Large intestine (tissue), 3 donors: ENCODE results near the gene ZNF287. TPM values are rescaled to one million over a fixed set of nuclear protein-coding genes. Genes with fewer than 3 reads are reported as not detected.

Experiments used
- DNase-seq, 2 donors: peaks; one replicate each; pipeline versions ENCODE4 v3.0.0 to v3.0.0-alpha.2; 2013
- H3K27ac ChIP-seq: one replicate; pipeline ENCODE4 v1.5.1; 2013; ENCODE audit warnings: low read length
- H3K27me3 ChIP-seq: 2 replicates; pipeline ENCODE4 v1.6.1; 2013; ENCODE audit warnings: low read length; ENCODE audit not compliant: control insufficient read depth, insufficient read depth
- H3K36me3 ChIP-seq: 2 replicates; pipeline ENCODE4 v1.6.1; 2013; ENCODE audit warnings: low read length; ENCODE audit not compliant: control insufficient read depth, insufficient read depth
- H3K4me1 ChIP-seq: one replicate; pipeline ENCODE4 v1.6.1; 2013; ENCODE audit warnings: low read length; ENCODE audit not compliant: control insufficient read depth, insufficient read depth
- H3K4me3 ChIP-seq: one replicate; pipeline ENCODE4 v1.5.1; 2013; ENCODE audit warnings: low read length
- H3K9me3 ChIP-seq: one replicate; pipeline ENCODE4 v1.6.1; 2013; ENCODE audit warnings: mild to moderate bottlenecking, low read depth, low read length, moderate library complexity; ENCODE audit not compliant: control insufficient read depth
- WGBS: methylation state at CpG from one replicate; pipeline ENCODE4 v1.1.5; 2013; ENCODE audit warnings: low lambda C conversion rate; ENCODE audit not compliant: insufficient coverage; 5-methylcytosine and 5-hydroxymethylcytosine counted together
- polyA plus RNA-seq: library from polyadenylated mRNA; unstranded; fragments of 120-200 nt; gene quantifications from one replicate; pipeline ENCODE4 v1.2.1, GENCODE V29; 2013

Gene ZNF287
- polyA plus RNA-seq, 1 donor, result 3.7 TPM

- no peaks in the 10 kb centered on the region for H3K27me3 ChIP-seq
- no peaks in the 10 kb centered on the region for H3K36me3 ChIP-seq
- DNase-seq, result no peak
Observed at GRCh38 chr17:16517477-16517876, 51.5 kb downstream of the ZNF287 start.

GRCh38 chr17:16516594-16517051 is 52.4 kb downstream of the ZNF287 start:
- 20% methylated on average over 1 of the region's 16 CpGs for WGBS
- H3K27ac ChIP-seq, result no peak overlapping the region
- no peaks in the 10 kb centered on the region for H3K9me3 ChIP-seq
- H3K36me3 ChIP-seq, result no peaks in the 10 kb centered on the region
- peak; percentile 70 to 73 for DNase-seq
- H3K4me1 ChIP-seq, result peaks cover 19% of the 10 kb centered on the region
- H3K4me3 ChIP-seq, result no peak overlapping the region
- H3K27me3 ChIP-seq, result no peaks in the 10 kb centered on the region

More at GRCh38 chr17:16517477-16517876, 51.5 kb downstream of the ZNF287 start:
- Histone ChIP-seq H3K4me3 (no peak overlapping the region), H3K27ac (no peak overlapping the region), H3K9me3 (no peaks in the 10 kb centered on the region), H3K4me1 (peaks cover 19% of the 10 kb centered on the region)
- WGBS, result 81% methylated on average over 4 of the region's 7 CpGs

- no peaks in the 10 kb centered on the region for H3K9me3 ChIP-seq
- DNase-seq, result peak in 1 of 2 donors; percentile 53
- no CpG with 5 or more reads among the region's 4 CpGs for WGBS
- H3K36me3 ChIP-seq, result no peaks in the 10 kb centered on the region
- no peaks in the 10 kb centered on the region for H3K27me3 ChIP-seq
- H3K4me3 ChIP-seq, result no peak overlapping the region
- no peak overlapping the region for H3K27ac ChIP-seq
- peaks cover 17% of the 10 kb centered on the region for H3K4me1 ChIP-seq
Observed at GRCh38 chr17:16515933-16516332, 53.1 kb downstream of the ZNF287 start.

DNA sequence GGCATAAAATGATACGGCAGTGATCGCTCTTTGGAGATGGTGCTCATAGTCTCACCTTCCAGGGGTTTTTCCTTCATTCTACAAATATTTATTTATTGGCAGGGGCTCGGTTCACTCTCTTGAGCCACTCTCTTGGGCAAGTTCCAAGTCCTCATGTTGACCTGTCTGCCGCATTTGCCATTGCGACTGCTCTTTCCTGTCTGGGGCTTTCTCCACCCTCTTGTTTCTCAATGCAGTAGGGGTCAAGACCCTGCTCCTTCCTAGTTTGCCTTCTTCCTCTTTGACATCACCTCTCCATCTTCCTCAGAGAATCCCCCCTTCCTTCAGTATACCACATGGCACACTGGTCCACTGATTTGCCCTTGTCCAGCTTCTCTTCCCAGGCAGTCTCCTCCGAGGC is 55.1 kb downstream of the ZNF287 start:
- no peak for DNase-seq
- WGBS, result 100% methylated on average over 1 of the region's 6 CpGs
- no peak overlapping the region for H3K27ac ChIP-seq
- H3K4me3 ChIP-seq, result no peak overlapping the region
- no peaks in the 10 kb centered on the region for H3K36me3 ChIP-seq
- H3K9me3 ChIP-seq, result no peaks in the 10 kb centered on the region
- H3K4me1 ChIP-seq, result peaks cover 12% of the 10 kb centered on the region
- no peaks in the 10 kb centered on the region for H3K27me3 ChIP-seq

GRCh38 chr17:16512011-16512410 is 57.0 kb downstream of the ZNF287 start:
- no peak for DNase-seq
- H3K36me3 ChIP-seq, result no peaks in the 10 kb centered on the region
- no peak overlapping the region for H3K27ac ChIP-seq
- no CpG with 5 or more reads among the region's 4 CpGs for whole genome bisulfite sequencing
- peaks cover 18% of the 10 kb centered on the region for H3K4me1 ChIP-seq
- H3K9me3 ChIP-seq, result no peaks in the 10 kb centered on the region
- no peak overlapping the region for H3K4me3 ChIP-seq
- no peaks in the 10 kb centered on the region for H3K27me3 ChIP-seq

DNA sequence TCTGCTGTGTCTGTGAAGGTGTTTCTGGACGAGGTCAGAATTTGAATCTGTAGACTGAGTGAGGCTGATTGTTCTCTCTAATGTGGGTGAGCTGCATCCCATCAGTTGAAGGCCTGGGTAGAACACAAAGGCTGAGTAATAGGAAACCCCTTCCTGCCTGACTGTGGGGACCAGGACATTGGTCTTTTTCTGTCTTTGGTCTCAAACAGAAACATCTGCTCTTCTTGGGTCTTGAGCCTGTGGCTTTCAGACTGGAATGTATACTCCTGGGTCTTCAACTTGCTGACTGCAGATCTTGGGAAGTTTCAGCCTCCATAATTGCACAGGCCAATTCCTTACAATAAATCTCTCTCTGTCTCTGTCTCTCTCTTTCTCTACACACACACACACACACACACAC is 57.4 kb downstream of the ZNF287 start:
- Histone ChIP-seq H3K4me3 (no peak overlapping the region), H3K36me3 (no peaks in the 10 kb centered on the region), H3K27ac (no peak overlapping the region), H3K27me3 (no peaks in the 10 kb centered on the region), H3K4me1 (peaks cover 14% of the 10 kb centered on the region), H3K9me3 (no peaks in the 10 kb centered on the region)
- DNase-seq, result no peak
- no CpG with 5 or more reads among the region's 1 CpG for WGBS

DNA sequence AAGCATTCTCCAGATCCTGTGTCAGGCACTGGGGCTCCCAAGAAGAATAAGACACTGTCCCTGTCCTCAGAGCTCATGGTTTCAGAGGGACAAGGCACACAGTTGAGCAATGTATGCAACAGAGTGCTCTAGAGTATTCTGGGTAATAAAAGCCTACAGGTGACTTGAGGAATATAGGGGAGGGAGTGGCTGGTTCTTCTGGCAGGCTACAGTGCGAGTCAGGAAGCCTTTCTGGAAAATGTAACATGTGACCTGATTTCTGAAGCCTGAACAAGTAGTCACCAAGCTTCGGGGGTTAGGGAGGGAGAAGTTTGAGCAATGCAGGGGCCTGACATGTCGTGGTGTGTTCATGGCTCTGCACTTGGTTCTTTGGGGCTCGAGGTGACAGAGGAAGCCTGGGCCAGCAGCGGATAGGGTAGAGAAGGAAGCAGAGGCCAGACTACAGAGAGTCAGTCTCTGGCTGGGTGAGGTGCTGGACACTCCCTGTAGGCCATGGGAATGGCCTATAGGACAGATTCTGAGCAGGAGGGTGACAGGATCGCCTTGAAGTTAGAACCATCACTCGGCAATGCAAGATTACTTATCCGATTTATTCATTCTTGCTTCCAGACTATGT is 61.0 kb downstream of the ZNF287 start:
- H3K4me3 ChIP-seq, result no peak overlapping the region
- H3K9me3 ChIP-seq, result no peaks in the 10 kb centered on the region
- no peaks in the 10 kb centered on the region for H3K36me3 ChIP-seq
- H3K4me1 ChIP-seq, result peaks cover 31% of the 10 kb centered on the region
- no peaks in the 10 kb centered on the region for H3K27me3 ChIP-seq
- peak overlapping the region; percentile 79 for H3K27ac ChIP-seq
- peak; percentile 78 to 90 for DNase-seq
- no CpG with 5 or more reads among the region's 8 CpGs for WGBS

- DNase-seq, result no peak
- no peaks in the 10 kb centered on the region for H3K36me3 ChIP-seq
- H3K27me3 ChIP-seq, result no peaks in the 10 kb centered on the region
- H3K9me3 ChIP-seq, result no peaks in the 10 kb centered on the region
- peaks cover 31% of the 10 kb centered on the region for H3K4me1 ChIP-seq
- peak overlapping the region; percentile 75 for H3K27ac ChIP-seq
- no CpG with 5 or more reads among the region's 3 CpGs for WGBS
- H3K4me3 ChIP-seq, result no peak overlapping the region
Observed at GRCh38 chr17:16506188-16506587, 62.8 kb downstream of the ZNF287 start.

DNA sequence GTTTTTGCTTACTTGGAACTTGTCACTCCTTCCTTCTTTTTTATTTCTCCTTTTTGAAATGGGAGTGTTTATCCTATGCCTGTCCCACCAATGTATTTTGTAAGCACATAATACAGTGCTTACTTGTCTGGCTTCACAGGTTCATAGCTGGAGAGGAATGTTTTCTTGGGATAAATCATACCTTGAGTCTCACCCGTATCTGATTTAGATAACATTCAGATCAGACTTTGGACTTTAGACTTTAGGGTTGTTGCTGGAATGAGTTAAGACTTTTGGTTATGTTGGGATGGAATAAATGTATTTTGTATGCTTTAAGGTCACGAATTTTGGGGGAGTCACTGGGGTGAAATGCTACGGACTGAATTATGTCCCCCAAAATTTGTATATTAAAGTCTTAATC is 64.0 kb downstream of the ZNF287 start:
- Histone ChIP-seq H3K27me3 (no peaks in the 10 kb centered on the region), H3K9me3 (no peaks in the 10 kb centered on the region), H3K36me3 (no peaks in the 10 kb centered on the region), H3K4me3 (no peak overlapping the region), H3K27ac (peak overlapping the region; percentile 75), H3K4me1 (peaks cover 31% of the 10 kb centered on the region)
- DNase-seq, result peak; percentile 55 to 72
- WGBS, result no CpG with 5 or more reads among the region's 3 CpGs
